SK-N-SH treated with all-trans-retinoic acid at 6 μM for 48 hours (cell line): ENCODE measurements around the gene CATSPERD.

Experiments used
- BACH2 ChIP-seq: fragments of 250-450 bp; sonication (Bioruptor Pico); IDR thresholded peaks from 2 replicates; pipeline ENCODE4 v1.9.0; 2021; ENCODE audit warnings: mild to moderate bottlenecking, borderline replicate concordance
- CREB5 ChIP-seq: fragments of 250-450 bp; sonication (Bioruptor Pico); IDR thresholded peaks from 2 replicates; pipeline ENCODE4 v1.5.1; 2020; ENCODE audit warnings: low read depth, mild to moderate bottlenecking, moderate library complexity
- CSDC2 ChIP-seq: fragments of 250-450 bp; sonication (Bioruptor Pico); IDR thresholded peaks from 2 replicates; pipeline ENCODE4 v1.5.0; 2020; ENCODE audit warnings: mild to moderate bottlenecking, moderate library complexity
- GLIS3 ChIP-seq: fragments of 250-450 bp; sonication (Bioruptor Pico); IDR thresholded peaks from 2 replicates; pipeline ENCODE4 v1.5.0; 2020; ENCODE audit warnings: mild to moderate bottlenecking, moderate library complexity
- POU6F1 ChIP-seq: fragments of 250-450 bp; sonication (Bioruptor Pico); IDR thresholded peaks from 2 replicates; pipeline ENCODE4 v1.8.0; 2021; ENCODE audit warnings: low read depth, mild to moderate bottlenecking, moderate library complexity, borderline replicate concordance
- RARB ChIP-seq: fragments of 250-450 bp; sonication (Bioruptor Pico); IDR thresholded peaks from 2 replicates; pipeline ENCODE4 v1.8.0; 2021; ENCODE audit warnings: mild to moderate bottlenecking, moderate library complexity
- SNAI2 ChIP-seq: fragments of 250-450 bp; sonication (Bioruptor Pico); IDR thresholded peaks from 2 replicates; pipeline ENCODE4 v1.5.0; 2020; ENCODE audit warnings: mild to moderate bottlenecking, moderate library complexity
- TOX ChIP-seq: fragments of 250-450 bp; sonication (Bioruptor Pico); IDR thresholded peaks from 2 replicates; pipeline ENCODE4 v1.8.0; 2021; ENCODE audit warnings: mild to moderate bottlenecking, moderate library complexity, borderline replicate concordance
- ZFP3 ChIP-seq: fragments of 250-450 bp; sonication (Bioruptor Pico); IDR thresholded peaks from 2 replicates; pipeline ENCODE4 v1.5.0; 2020; ENCODE audit warnings: mild to moderate bottlenecking, moderate library complexity
- ZFP30 ChIP-seq: fragments of 450-650 bp; formaldehyde crosslinking; IDR thresholded peaks from 2 replicates; pipeline ENCODE4 v1.5.0; 2022; ENCODE audit warnings: mild to moderate bottlenecking, moderate library complexity
- ZNF565 ChIP-seq: fragments of 450-650 bp; formaldehyde crosslinking; conservative IDR thresholded peaks from 2 replicates; pipeline ENCODE4 v1.5.0; 2020; ENCODE audit warnings: low read depth, mild to moderate bottlenecking, moderate library complexity
- ZNF70 ChIP-seq: fragments of 450-650 bp; formaldehyde crosslinking; IDR thresholded peaks from 2 replicates; pipeline ENCODE4 v1.5.0; 2020; ENCODE audit warnings: mild to moderate bottlenecking, moderate library complexity
- TF ChIP-seq, protein P1 (sequence below): fragments of 250-450 bp; sonication (Bioruptor Pico); IDR thresholded peaks from 2 replicates; pipeline ENCODE4 v1.8.0; 2020; ENCODE audit warnings: mild to moderate bottlenecking, moderate library complexity, borderline replicate concordance

DNA sequence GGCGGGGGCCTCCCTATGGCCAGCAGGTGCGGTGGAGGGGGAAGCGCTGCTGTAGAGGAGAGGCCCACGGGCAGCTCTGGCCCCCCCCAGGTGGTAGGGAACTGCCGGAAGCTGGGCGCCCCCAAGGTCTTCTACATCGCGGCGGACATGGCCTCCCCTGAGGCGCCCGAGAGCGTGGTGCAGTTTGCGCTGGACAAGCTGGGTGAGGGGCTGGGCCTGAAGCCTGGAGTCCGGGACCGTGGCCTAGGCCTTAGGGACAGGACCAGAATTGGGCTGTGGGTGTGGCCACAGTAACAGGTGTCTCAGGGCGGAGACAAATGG is 34.2 kb upstream of the CATSPERD start:
- TF ChIP-seq CREB5 (CRISPR knock-in tag) (no peak), GLIS3 (CRISPR knock-in tag) (no peak), CSDC2 (CRISPR knock-in tag) (no peak), ZFP30 (CRISPR knock-in tag) (no peak), POU6F1 (CRISPR knock-in tag) (no peak), SNAI2 (CRISPR knock-in tag) (no peak), ZFP3 (CRISPR knock-in tag) (no peak), ZNF70 (CRISPR knock-in tag) (no peak), RARB (CRISPR knock-in tag) (no peak), ZNF565 (CRISPR knock-in tag) (no peak), BACH2 (CRISPR knock-in tag) (no peak), TOX (CRISPR knock-in tag) (no peak)
- TF ChIP-seq, protein P1, sequence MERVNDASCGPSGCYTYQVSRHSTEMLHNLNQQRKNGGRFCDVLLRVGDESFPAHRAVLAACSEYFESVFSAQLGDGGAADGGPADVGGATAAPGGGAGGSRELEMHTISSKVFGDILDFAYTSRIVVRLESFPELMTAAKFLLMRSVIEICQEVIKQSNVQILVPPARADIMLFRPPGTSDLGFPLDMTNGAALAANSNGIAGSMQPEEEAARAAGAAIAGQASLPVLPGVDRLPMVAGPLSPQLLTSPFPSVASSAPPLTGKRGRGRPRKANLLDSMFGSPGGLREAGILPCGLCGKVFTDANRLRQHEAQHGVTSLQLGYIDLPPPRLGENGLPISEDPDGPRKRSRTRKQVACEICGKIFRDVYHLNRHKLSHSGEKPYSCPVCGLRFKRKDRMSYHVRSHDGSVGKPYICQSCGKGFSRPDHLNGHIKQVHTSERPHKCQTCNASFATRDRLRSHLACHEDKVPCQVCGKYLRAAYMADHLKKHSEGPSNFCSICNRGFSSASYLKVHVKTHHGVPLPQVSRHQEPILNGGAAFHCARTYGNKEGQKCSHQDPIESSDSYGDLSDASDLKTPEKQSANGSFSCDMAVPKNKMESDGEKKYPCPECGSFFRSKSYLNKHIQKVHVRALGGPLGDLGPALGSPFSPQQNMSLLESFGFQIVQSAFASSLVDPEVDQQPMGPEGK: no peak
